GM18505 (cell line): ENCODE data around the gene GATC.
A peak's percentile ranks its signal among the peaks of the same experiment; 100 is the strongest.
"Not testable (repeated sequence)": the region's sequence is repeated elsewhere in the genome, so short reads cannot be mapped to it uniquely, and the experiment has no call there.

ENCODE experiments used
- ATAC-seq: cut with Tn5 transposase; IDR thresholded peaks from one replicate; pipeline ENCODE4 v1.9.1; 2021; ENCODE audit not compliant: unreplicated experiment
- POLR2A ChIP-seq: IDR thresholded peaks from 4 replicates; pipeline ENCODE4 v1.6.1; 2011; ENCODE audit warnings: borderline replicate concordance; ENCODE audit not compliant: insufficient read depth, insufficient read length; ENCODE audit errors: extremely low read depth

GATC gene

GRCh38 chr12:120470150-120470784 lies 24.0 kb downstream of the GATC start:
- TF ChIP-seq POLR2A = no peak
- peak; percentile 9 for ATAC-seq

GRCh38 chr12:120472521-120472920 lies 26.3 kb downstream of the GATC start:
- no peak for TF ChIP-seq POLR2A
- no peak for ATAC-seq

GRCh38 chr12:120473807-120474615 lies 27.8 kb downstream of the GATC start:
- no peak for TF ChIP-seq POLR2A
- ATAC-seq = no peak

GRCh38 chr12:120474616-120474960 lies 28.3 kb downstream of the GATC start:
- no peak for TF ChIP-seq POLR2A
- ATAC-seq = no peak

GRCh38 chr12:120475643-120476042 lies 29.4 kb downstream of the GATC start:
- no peak for TF ChIP-seq POLR2A
- no peak for ATAC-seq

- no peak for TF ChIP-seq POLR2A
- no peak for ATAC-seq
These were observed 33.2 kb downstream of the GATC start for GRCh38 chr12:120479458-120479857.

GRCh38 chr12:120480211-120480610 lies 34.0 kb downstream of the GATC start:
- TF ChIP-seq POLR2A = no peak
- ATAC-seq = no peak

- ATAC-seq = no peak
- TF ChIP-seq POLR2A = no peak
These were observed 35.0 kb downstream of the GATC start for GRCh38 chr12:120481022-120481767.

- no peak for TF ChIP-seq POLR2A
- ATAC-seq = no peak
These were observed 37.4 kb downstream of the GATC start for GRCh38 chr12:120483621-120484020.

- TF ChIP-seq POLR2A = no peak
- ATAC-seq = no peak
These were observed 40.0 kb downstream of the GATC start for GRCh38 chr12:120485961-120486881.

- ATAC-seq = not testable (repeated sequence)
These were observed 41.3 kb downstream of the GATC start for GRCh38 chr12:120487552-120487951.

GRCh38 chr12:120488057-120488640 lies 41.9 kb downstream of the GATC start:
- no peak for TF ChIP-seq POLR2A
- ATAC-seq = no peak
